D721Med (cell line): ENCODE data around the gene ARL14EPL.
A peak's percentile ranks its signal among the peaks of the same experiment; 100 is the strongest.

Source experiments
- DNase-seq: peaks from one replicate; pipeline ENCODE4 v3.0.0; 2011; ENCODE audit warnings: low spot score; ENCODE audit not compliant: insufficient read length
- FAIRE-seq: peaks from 2 replicates; lab custom pipeline; 2011; peaks lifted over from hg19 to GRCh38; lab: Jason Lieb, UNC
- TF ChIP-seq, protein P1 (sequence below): IDR thresholded peaks from 2 replicates; pipeline ENCODE4 v1.5.1; 2012; ENCODE audit warnings: mild to moderate bottlenecking, control low read depth; ENCODE audit not compliant: insufficient read depth; ENCODE audit errors: missing control alignments

ARL14EPL gene

DNA sequence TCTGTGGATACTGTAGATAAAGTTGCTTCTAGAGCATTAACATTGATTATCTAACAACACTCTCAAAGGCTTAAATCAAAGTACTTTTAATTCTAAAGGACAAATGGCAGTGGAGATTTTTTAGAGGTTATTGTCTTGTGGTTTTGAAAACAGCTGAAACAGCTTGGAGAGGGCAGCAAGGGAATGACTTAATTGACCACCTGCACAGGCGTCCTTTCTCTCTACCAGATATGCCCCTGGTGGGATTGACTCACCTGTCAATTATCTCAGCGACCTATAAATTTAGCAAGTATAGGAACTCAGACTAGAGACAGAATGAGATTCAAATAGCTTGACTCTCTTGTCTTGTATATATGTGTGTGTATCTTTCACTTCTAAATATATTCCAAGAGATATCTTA, 13.5 kb downstream of the ARL14EPL start:
- FAIRE-seq (peak; percentile 29), DNase-seq (no peak)
- TF ChIP-seq, protein P1, sequence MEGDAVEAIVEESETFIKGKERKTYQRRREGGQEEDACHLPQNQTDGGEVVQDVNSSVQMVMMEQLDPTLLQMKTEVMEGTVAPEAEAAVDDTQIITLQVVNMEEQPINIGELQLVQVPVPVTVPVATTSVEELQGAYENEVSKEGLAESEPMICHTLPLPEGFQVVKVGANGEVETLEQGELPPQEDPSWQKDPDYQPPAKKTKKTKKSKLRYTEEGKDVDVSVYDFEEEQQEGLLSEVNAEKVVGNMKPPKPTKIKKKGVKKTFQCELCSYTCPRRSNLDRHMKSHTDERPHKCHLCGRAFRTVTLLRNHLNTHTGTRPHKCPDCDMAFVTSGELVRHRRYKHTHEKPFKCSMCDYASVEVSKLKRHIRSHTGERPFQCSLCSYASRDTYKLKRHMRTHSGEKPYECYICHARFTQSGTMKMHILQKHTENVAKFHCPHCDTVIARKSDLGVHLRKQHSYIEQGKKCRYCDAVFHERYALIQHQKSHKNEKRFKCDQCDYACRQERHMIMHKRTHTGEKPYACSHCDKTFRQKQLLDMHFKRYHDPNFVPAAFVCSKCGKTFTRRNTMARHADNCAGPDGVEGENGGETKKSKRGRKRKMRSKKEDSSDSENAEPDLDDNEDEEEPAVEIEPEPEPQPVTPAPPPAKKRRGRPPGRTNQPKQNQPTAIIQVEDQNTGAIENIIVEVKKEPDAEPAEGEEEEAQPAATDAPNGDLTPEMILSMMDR = no peak

DNA sequence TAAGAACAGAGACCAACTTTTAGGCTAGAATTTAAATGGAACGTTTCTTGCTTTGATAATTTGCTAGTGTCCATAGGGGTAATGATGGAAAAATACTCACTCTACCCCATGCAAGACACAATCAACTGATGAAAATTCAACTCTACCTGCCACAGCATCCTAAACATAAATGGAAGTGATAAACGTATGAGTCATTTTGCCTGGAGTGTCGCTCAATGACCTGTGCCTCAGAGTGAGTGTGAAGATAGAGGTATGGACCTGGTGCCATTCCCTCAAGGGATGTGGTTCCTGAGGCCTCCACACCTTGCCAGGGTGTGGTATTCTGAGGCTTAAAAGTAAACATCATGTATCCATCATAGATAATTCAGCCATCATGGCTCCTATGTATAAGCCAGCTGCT, 14.0 kb downstream of the ARL14EPL start:
- DNase-seq = no peak
- FAIRE-seq = no peak
- TF ChIP-seq, protein P1 = no peak

DNA sequence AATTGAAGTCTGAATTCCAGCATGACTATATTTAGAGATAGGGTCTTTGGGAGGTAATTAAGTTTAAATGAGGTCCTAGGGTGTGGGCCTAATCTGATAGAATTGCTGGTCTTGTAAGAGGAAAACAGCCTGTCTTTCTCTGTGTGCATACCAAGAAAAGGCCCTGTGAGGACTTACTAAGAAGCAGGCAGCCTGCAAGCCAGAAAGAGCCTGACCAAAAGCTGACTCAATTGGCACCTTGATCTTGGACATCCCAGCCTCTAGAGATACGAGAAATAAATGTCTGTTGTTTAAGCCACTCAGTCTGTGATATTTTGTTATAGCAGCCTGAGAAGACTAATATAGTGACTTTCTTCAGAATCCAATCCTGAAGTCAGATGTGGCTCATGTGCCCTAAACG, 14.6 kb downstream of the ARL14EPL start:
- TF ChIP-seq, protein P1 = no peak
- DNase-seq (no peak), FAIRE-seq (no peak)

DNA sequence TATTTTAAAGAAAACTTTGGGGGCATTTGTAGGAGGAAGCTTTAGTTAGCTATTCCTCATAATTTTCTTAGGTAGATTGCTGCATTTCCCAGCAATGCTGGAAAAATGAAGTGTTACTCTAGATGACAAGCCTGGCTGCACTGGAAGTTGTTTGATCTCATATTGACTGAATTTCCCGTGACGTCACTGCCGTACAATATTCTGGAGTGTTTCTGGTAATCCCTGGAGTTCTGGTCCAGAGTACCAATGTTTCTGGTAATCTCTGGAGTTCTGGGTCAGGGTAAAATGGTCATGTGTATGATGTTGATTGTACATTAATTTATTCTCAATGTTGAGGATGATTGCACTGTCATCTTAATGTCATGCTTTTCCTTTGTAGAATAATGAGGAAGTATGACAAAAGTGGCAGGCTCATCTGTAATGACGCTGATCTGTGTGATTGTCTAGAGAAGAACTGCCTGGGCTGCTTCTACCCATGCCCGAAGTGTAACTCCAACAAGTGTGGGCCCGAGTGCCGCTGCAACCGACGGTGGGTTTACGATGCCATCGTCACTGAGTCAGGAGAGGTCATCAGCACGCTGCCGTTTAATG, 26.2 kb downstream of the ARL14EPL start:
- no peak for DNase-seq
- no peak for FAIRE-seq
- TF ChIP-seq, protein P1 = no peak

DNA sequence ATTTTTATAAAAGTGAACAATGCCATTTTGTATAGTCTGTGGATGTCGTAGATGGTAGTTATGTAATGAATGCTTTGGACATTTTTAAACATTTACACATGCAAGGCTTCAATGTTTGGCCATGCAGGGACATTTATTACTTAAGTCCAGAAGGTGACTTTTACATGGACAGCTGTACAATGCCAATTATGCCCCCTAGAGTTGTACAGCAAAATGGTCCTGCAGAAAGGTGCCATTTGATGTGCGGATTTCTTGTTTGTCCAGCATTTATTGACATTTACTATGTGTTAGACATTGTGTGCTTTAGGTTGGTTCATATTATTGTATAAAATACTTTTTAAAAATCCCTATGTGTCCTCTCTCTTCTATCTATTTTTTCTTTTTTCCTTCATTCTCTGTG, 30.1 kb downstream of the ARL14EPL start:
- FAIRE-seq (peak; percentile 35), DNase-seq (no peak)
- TF ChIP-seq, protein P1 = peak; percentile 13

DNA sequence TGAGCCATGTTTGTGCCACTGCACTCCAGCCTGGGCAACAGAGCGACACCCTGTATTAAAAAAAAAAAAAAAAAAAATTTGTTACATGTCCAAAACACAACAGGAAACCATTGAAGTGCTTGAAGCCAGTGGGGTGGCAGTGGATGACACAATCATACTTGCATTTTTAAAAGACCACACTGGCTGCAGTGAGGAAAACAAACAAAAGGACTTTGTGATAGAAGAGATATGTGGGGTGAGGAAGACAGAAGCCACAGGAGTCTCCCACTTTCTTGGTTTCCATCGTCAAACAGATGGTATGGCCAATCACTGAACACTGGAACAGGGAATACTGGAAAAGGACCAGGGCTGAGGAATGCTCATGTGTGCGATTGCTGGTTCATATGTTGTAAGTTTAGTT, 31.7 kb downstream of the ARL14EPL start:
- TF ChIP-seq, protein P1 = no peak
- DNase-seq (no peak), FAIRE-seq (no peak)

DNA sequence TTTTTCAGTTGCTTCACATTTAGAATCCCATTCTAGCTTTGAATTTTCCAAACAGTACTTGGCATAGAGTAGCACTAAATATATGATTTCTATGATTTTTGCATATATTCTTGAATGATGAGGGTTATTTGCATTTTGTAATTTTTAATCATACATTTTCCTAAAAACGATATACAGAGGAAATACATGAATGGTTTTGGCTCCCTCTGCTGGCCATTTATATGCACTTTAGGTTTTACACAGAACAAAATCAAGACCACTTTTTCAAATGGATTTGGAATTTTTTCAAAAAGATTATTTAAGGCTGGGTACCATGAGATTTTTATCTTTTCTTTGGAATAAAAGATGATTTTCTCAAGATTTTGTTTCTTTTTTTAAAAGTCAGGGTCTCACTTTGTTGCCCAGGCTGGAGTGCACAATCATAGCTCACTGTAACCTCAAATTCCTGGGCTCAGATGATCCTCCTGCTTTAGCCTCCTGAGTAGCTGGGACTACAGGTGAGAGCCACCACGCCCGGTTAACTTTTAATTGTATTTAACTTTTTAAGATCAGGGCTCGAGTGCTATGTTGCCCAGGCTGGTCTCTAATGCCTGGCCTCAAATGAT, 35.9 kb downstream of the ARL14EPL start:
- TF ChIP-seq, protein P1 = peak; percentile 88
- peak; percentile 79 for FAIRE-seq
- DNase-seq = no peak
